GM18909 (cell line): ENCODE data around the gene OR10H1.
"Not testable (repeated sequence)": the region's sequence is repeated elsewhere in the genome, so short reads cannot be mapped to it uniquely, and the experiment has no call there.

Experiments
- ATAC-seq: cut with Tn5 transposase; IDR thresholded peaks from one replicate; pipeline ENCODE4 v1.9.1; 2021; ENCODE audit warnings: mild to moderate bottlenecking; ENCODE audit not compliant: unreplicated experiment, poor library complexity

OR10H1 gene

DNA sequence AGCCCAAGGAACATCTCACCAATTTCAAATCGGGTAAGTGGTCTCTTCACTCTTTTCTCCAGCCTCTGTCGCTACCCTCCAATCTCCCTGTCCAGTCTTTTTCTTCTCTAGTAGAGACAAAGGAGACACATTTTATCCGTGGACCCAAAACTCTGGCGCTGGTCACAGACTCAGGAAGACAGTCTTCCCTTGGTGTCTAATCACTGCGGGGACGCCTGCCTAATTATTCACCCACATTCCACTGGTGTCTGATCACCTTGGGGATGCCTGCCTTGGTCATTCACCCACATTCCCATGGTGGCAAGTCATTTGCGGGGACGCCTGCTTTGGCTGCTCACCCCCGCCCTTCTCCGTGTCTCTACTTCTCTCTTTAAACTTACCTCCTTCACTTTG lies 13.8 kb upstream of the OR10H1 start:
- ATAC-seq = no peak

DNA sequence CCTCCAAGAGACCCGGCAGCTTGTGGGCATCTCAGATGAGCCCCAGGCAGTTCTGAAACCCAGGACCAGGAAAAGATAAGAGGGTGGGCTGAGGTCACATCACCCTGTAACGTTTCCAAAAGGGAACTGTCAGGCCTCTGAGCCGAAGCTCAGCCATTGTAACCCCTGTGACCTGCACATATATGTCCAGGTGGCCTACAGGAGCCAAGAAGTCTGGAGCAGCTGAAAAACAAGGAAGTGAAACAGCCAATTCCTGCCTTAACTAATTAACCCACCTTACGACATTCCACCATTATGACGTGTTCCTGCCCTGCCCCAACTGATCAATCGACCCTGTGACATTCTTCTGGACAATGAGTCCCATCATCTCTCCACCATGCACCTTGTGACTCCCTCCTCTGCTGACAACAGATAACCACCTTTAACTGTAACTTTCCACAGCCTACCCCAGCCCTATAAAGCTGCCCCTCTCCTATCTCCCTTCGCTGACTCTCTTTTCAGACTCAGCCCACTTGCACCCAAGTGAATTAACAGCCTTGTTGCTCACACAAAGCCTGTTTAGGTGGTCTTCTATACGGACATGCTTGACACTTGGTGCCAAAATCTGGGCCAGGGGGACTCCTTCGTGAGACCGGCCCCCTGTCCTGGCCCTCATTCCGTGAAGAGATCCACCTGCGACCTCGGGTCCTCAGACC lies 13.3 kb upstream of the OR10H1 start:
- not testable (repeated sequence) for ATAC-seq

GRCh38 chr19:15828121-15828610 lies 12.7 kb upstream of the OR10H1 start:
- no peak for ATAC-seq

GRCh38 chr19:15825753-15826152 lies 10.3 kb upstream of the OR10H1 start:
- no peak for ATAC-seq

DNA sequence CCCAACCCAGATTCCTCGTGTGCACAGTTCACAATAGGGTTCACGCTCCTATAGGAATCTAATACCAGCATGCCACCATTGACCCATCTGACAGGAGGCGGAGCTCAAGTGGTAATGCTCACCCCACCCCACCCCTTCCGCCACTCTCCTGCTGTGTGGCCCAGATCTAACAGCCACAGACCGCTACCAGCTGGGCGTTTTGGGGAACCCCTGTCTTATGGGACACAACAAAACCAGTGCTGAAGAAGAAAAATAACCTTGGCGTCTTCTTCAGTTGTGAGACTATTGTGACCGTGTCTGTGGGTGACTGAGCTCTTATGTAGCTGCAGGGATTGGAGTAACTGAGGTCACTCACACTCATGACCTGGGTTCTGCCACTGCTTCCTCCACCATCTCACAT lies 5.2 kb upstream of the OR10H1 start:
- no peak for ATAC-seq

DNA sequence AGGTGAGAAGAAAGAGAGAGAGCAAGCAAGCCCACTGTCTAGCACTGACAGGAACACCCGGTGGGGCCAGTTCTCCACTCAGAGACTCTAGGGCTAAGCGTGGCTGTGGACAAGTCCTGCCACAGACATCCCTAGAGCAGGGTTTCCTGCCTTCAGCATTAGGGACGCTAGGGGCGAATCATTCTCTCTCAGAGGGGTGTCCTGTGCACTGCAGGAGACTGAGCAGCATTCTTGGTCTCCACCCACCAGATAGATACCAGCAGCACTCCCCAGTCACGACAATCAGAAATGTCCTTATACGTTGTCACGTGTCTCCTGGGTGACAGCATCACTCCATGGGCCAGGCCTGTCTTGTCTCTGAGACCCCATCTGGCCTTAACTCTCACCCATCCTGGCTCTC lies 1.5 kb downstream of the OR10H1 start:
- ATAC-seq = no peak

DNA sequence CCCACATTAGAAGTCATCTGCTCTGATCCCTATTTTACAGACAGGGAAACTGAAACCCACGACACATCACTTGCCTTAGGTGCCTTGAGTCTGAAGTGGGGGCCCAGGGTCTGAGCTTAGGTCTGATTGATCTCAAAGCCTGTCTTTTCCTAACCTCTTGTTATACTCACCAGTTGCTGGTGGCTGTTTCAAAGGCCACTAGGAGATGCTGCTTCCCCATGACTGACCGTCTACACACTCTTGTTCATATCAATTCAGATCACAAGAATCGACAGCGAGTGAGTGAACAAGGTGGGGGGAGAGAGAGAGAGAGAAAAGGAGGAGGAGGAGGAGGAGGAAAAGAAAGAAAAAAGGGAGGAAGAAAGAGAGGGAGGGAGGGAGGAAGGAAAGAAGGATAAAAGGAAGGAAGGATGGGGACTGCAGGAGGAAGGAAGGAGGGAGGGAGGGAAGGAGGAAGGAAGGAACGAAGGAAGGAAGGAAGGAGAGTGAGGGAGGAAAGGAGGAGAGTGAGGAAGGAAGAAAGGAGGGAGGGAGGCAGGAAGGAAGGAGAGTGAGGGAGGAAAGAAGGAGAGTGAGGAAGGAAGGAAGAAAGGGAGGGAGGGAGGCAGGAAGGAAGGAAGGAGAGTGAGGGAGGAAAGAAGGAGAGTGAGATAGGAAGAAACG lies 3.3 kb downstream of the OR10H1 start:
- no peak for ATAC-seq

DNA sequence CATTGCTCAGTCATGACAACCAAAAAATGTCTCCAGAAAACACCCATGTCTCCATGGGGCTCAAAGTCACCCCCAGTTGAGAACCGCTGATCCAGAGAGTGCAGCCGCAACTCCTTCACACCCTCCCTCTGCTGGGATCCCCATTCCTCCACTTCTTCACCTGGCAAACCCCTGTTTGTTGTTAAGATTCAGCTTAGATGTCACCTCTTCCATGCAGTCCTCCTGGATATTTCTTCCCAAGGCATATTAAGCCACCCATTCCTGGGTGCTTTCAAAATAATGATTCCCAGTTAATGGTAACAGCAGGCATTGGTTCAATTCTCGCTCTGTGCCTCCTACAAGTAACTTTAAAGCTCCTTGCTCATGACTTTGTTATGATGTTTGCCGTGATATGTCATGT lies 4.0 kb downstream of the OR10H1 start:
- ATAC-seq = no peak

- ATAC-seq = no peak
Measured at GRCh38 chr19:15810335-15810734, 5.1 kb downstream of the OR10H1 start.

DNA sequence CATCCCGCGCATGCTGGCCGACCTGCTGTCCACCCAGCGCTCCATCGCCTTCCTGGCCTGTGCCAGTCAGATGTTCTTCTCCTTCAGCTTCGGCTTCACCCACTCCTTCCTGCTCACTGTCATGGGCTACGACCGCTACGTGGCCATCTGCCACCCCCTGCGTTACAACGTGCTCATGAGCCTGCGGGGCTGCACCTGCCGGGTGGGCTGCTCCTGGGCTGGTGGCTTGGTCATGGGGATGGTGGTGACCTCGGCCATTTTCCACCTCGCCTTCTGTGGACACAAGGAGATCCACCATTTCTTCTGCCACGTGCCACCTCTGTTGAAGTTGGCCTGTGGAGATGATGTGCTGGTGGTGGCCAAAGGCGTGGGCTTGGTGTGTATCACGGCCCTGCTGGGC lies 21.2 kb downstream of the OR10H1 start:
- not testable (repeated sequence) for ATAC-seq

GRCh38 chr19:15790096-15790495 lies 25.4 kb downstream of the OR10H1 start:
- no peak for ATAC-seq

DNA sequence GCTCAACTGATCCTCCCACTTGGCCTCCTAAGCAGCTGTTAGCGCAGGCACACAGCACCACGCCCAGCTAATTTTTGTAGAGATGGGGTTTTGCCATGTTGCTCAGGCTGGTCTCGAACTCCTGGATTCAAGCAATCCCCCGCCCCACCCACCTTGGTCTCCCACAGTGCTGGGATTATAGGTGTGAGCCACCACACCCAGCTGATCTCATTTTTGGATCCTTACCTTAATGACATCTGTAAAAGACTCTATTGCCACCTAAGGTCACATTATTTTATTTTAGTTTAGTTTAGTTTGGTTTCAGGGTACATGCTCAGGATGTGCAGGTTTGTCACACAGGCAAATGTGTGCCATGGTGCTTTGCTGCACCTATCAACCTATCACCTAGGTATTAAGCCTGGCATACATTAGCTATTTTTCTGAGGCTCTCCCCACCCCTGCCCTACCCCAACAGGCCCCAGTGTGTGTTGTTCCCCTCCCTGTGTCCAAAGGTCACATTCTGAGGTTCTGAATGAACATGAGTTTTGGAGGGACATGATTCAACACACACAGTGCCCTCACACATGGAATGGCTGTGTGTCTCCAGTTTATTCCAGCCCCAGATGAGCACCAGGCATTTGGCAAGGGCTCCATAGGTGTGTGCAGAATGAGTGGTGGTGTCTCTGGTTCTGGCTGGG lies 26.7 kb downstream of the OR10H1 start:
- ATAC-seq = no peak

DNA sequence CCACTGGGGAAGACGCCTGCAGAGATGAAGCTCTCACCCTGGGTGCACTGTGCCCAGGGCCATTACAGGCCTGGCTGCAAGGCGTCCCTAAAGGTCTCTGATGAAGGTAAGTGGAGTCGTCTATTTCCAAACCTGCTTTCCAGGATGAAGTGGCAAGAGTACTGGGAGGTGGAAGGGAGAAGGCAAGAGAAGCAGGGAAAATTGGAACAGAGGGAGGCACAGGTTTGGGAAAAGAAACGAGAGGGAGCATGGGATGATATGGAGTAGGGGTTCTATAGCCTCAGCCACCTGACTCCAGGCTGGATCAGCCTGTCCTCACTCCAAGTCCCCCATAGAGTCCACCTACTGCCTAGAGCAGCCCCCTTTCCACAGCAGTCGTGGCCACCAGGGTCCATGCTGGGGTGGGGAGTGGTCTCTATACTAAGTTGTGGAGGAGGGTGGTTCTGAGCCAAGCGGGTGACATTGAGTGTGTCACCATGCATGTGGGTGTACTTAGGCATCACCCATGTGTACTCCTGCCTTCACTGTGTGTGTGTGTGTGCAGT lies 27.8 kb downstream of the OR10H1 start, which contains the start of gene OR10H5:
OR10H5 (plus strand) TSS at position 51 of the 545 bp plus-strand sequence. CDS start 6,388 bp downstream, outside the sequence.
- no peak for ATAC-seq

DNA sequence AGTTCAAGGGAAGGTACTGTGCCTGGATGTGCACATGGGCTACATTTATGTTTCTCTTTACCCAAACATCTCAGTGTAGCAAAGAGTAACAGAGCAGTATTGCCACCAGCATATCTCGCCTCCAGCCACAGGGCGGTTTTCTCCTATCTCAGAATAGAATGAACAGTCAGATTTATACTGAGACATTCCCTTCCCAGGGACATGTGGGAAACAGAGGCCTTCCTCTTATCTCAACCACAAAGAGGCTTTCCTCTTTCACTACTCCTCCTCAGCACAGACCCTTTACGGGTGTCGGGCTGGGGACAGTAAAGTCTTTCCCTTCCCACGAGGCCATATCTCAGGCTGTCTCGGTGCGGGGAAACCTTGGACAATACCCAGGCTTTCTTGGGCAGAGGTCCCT lies 32.6 kb downstream of the OR10H1 start:
- not testable (repeated sequence) for ATAC-seq

DNA sequence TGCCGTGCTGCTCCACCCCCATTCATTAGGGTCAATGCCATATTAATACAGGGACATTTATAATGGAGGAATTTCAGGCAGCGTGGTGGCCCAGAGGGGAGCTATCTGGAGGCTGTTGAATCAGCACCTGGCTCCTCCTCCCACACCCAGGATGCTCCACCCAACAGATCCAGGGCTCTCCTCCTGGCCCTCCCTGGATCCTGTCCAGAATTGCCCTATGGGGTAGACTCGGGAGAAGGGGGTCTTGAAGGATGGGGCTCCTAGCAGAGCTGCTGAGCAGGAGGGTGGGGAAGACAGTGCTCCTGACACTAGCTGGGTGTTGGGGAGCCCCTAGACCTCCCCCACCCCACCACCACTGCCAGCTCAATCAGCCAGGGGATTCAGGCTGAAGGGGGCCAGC lies 33.3 kb downstream of the OR10H1 start:
- ATAC-seq = no peak

GRCh38 chr19:15781661-15782060 lies 33.8 kb downstream of the OR10H1 start:
- no peak for ATAC-seq

DNA sequence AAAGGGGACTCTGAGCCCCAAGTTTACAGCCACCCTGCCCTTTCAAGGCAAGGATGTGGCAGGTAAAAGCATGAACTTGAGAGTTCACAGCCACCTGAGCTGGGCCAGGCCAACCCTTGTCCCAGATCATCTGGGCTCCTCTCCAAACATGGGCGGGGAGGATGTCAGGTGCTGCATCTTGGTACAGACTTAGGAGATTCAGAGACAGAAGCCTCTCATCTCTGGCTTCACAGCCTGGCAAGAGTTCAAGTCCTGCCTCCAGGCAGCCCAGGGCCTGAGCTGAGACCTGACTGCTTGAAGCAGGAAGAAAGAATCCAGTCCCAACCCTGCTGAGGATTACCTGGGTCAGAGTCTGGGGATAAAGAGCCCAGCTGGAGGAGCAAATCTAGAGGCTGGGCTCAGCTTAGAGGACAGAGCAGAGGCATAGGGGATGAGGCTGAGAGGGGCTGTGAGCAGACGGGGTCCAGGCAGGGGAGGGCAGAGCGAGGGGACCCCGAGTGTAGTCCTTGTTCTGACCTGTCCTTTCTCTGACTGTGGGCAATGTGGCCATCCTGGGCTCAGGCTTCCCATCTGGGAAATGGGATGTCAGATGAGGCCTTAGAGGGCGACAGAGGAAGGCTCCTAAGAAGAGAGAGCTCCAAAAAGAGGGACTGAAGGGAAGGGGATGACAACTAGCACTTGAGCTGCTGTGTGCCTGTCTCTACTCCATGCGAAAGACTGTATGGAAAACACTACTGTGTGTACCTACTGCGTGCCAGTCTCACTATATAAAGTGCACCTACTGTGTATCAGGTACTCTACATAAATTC lies 34.6 kb downstream of the OR10H1 start:
- ATAC-seq = no peak

DNA sequence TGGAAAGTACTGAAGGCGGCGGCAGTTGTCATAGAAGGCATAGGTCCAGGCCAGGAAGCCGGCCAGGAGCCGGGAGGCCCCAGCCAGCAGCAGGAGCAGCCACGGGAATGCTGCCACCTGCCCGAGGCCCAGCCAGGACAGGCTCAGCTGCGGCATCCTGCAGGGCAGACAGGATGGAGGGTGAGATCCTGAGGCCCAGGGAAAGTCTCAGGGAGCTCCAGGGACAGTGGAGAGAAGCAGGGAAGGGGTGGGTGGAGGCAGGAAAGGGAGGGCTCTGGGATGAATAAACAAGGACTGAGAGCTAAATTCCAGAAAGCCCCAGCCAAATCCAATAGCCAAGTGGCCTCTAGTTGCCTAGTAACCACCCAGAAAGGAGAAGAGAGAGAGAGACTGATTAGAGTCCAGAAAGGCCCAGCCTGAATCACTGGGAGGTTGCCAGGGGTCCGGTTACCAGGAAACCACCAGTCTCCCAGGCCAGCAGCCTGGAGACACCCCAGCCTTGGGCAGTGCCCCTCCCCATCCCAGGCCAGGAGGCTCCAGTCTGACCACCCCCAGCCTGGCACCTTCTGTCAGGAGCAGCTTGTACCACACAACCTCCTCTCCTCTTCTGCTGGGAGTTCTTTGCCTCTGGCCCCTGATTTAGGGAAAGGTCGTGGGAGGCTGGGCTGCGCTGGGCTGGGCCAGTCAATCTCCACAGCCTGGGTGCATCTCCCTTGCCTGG lies 35.5 kb downstream of the OR10H1 start:
- no peak for ATAC-seq
